Uterus (tissue), 4 donors: Measurements from ENCODE around the gene NBEAL1. TPM values are rescaled to one million over a fixed set of nuclear protein-coding genes. Genes with fewer than 3 reads are reported as not detected.

Experiments used
- DNase-seq, 2 donors: peaks; one replicate each; pipeline ENCODE4 v3.0.0-alpha.2; 2019 to 2020
- H3K27ac ChIP-seq, 2 donors: fragments of 200-600 bp; sonication (generic); 1 replicate in 1 of 2; 2 replicates in 1 of 2; pipeline ENCODE4 v1.5.1; 2016 to 2018
- H3K27me3 ChIP-seq, 2 donors: fragments of 200-600 bp; sonication (generic); one replicate each; pipeline ENCODE4 v1.5.1; 2018 to 2019; ENCODE audit warnings: control low read depth in 1 of 2
- H3K36me3 ChIP-seq, 2 donors: fragments of 200-600 bp; sonication (generic); one replicate each; pipeline ENCODE4 v1.5.1; 2019; ENCODE audit warnings: control low read depth in 1 of 2
- H3K4me1 ChIP-seq, 2 donors: fragments of 200-600 bp; sonication (generic); one replicate each; pipeline ENCODE4 v1.5.1; 2018 to 2019; ENCODE audit warnings: control low read depth in 1 of 2
- H3K4me3 ChIP-seq, 2 donors: fragments of 200-600 bp; sonication (generic); 1 replicate in 1 of 2; 2 replicates in 1 of 2; pipeline ENCODE4 v1.5.1; 2018 to 2019; ENCODE audit warnings: mild to moderate bottlenecking in 1 of 2
- H3K9me3 ChIP-seq, 2 donors: fragments of 200-600 bp; sonication (generic); one replicate each; pipeline ENCODE4 v1.5.1; 2019; ENCODE audit warnings: control low read depth in 1 of 2
- CTCF ChIP-seq, 4 experiments: fragments of 200-600 bp in 2 of 4; fragments of 450-650 bp in 2 of 4; sonication (generic) in 2 of 4; IDR thresholded peaks; one replicate each; pipeline ENCODE4 v1.5.1; 2016 to 2019; ENCODE audit warnings: antibody characterized with exemption in 4 of 4, mild to moderate bottlenecking in 2 of 4, moderate library complexity in 1 of 4
- POLR2A ChIP-seq, 2 donors: fragments of 450-650 bp; IDR thresholded peaks; one replicate each; pipeline ENCODE4 v1.6.1; 2016; ENCODE audit warnings: antibody characterized with exemption in 2 of 2, mild to moderate bottlenecking in 1 of 2, moderate library complexity in 1 of 2
- intact Hi-C: fragments of 100-400 bp; cut with DNase I; formaldehyde crosslinking; loops from one replicate; pipeline ENCODE4 v1.15.1; 2023; ENCODE audit warnings: low total_unique reads
- total RNA-seq, 4 donors: library from RNA; depleted of rRNA in 3 of 4; stranded (reverse); fragments of >200 nt in 3 of 4; gene quantifications; one replicate each; pipeline versions ENCODE4 v1.1.0 to v1.2.4, GENCODE V29; 2014 to 2023
- donor health status: DM: yes; HTN: yes; CAD: no.

The NBEAL1 gene
- total RNA-seq, 4 donors from 2014 or later = 23.1 to 106 (median 41.8) TPM

GRCh38 chr2:203070701-203071100 lies 56.0 kb downstream of the NBEAL1 start:
- H3K27ac ChIP-seq = no peak overlapping the region
- intact Hi-C loops = no loop called here
- no peak overlapping the region for H3K4me3 ChIP-seq
- H3K27me3 ChIP-seq = no peaks in the 10 kb centered on the region
- DNase-seq = no peak
- TF ChIP-seq POLR2A (IDR thresholded peaks at IDR 0.05) (no peak), CTCF (IDR thresholded peaks at IDR 0.05) (no peak)
- H3K4me1 ChIP-seq = no peaks in the 10 kb centered on the region
- H3K36me3 ChIP-seq = no peaks in the 10 kb centered on the region
- no peaks in the 10 kb centered on the region for H3K9me3 ChIP-seq

- no peak for DNase-seq
- no peak for TF ChIP-seq POLR2A (IDR thresholded peaks at IDR 0.05)
- TF ChIP-seq CTCF (IDR thresholded peaks at IDR 0.05) = no peak
- no peak overlapping the region for H3K4me3 ChIP-seq
- H3K27me3 ChIP-seq = no peaks in the 10 kb centered on the region
- H3K9me3 ChIP-seq = no peaks in the 10 kb centered on the region
- H3K36me3 ChIP-seq = no peaks in the 10 kb centered on the region
- intact Hi-C loops = no loop called here
- no peak overlapping the region for H3K27ac ChIP-seq
- H3K4me1 ChIP-seq = no peaks in the 10 kb centered on the region
Observed at GRCh38 chr2:203071148-203071547, 56.5 kb downstream of the NBEAL1 start.

GRCh38 chr2:203072371-203072770 lies 57.7 kb downstream of the NBEAL1 start:
- H3K27ac ChIP-seq = no peak overlapping the region
- H3K27me3 ChIP-seq = no peaks in the 10 kb centered on the region
- no peak for DNase-seq
- H3K4me1 ChIP-seq = no peaks in the 10 kb centered on the region
- intact Hi-C loops = no loop called here
- H3K4me3 ChIP-seq = no peak overlapping the region
- no peaks in the 10 kb centered on the region for H3K9me3 ChIP-seq
- TF ChIP-seq CTCF (IDR thresholded peaks at IDR 0.05) = no peak
- TF ChIP-seq POLR2A (IDR thresholded peaks at IDR 0.05) = no peak
- H3K36me3 ChIP-seq = no peaks in the 10 kb centered on the region

- H3K4me1 ChIP-seq = no peaks in the 10 kb centered on the region
- no peak for TF ChIP-seq POLR2A (IDR thresholded peaks at IDR 0.05)
- no peak for TF ChIP-seq CTCF (IDR thresholded peaks at IDR 0.05)
Observed at GRCh38 chr2:203077451-203077850, 62.8 kb downstream of the NBEAL1 start.

GRCh38 chr2:203080447-203081045 lies 65.9 kb downstream of the NBEAL1 start:
- Histone ChIP-seq H3K27me3 (no peaks in the 10 kb centered on the region), H3K4me1 (no peaks in the 10 kb centered on the region), H3K4me3 (no peak overlapping the region), H3K9me3 (no peaks in the 10 kb centered on the region), H3K27ac (no peak overlapping the region), H3K36me3 (no peaks in the 10 kb centered on the region)
- no peak for TF ChIP-seq POLR2A (IDR thresholded peaks at IDR 0.05)
- TF ChIP-seq CTCF (IDR thresholded peaks at IDR 0.05) = no peak
- no peak for DNase-seq
- intact Hi-C loops = no loop called here

More at GRCh38 chr2:203077451-203077850, 62.8 kb downstream of the NBEAL1 start:
- Histone ChIP-seq H3K27ac (no peak overlapping the region), H3K36me3 (no peaks in the 10 kb centered on the region), H3K4me3 (no peak overlapping the region), H3K9me3 (no peaks in the 10 kb centered on the region), H3K27me3 (no peaks in the 10 kb centered on the region)
- intact Hi-C loops = no loop called here
- no peak for DNase-seq
